Glomerular visceral epithelial cell (primary cell): ENCODE data around the gene ATG5.
A peak's percentile ranks its signal among the peaks of the same experiment; 100 is the strongest.

Experiments used
- DNase-seq: peaks from one replicate; pipeline ENCODE4 v3.0.0-alpha.2; 2016; ENCODE audit errors: extremely low spot score

The ATG5 gene

DNA sequence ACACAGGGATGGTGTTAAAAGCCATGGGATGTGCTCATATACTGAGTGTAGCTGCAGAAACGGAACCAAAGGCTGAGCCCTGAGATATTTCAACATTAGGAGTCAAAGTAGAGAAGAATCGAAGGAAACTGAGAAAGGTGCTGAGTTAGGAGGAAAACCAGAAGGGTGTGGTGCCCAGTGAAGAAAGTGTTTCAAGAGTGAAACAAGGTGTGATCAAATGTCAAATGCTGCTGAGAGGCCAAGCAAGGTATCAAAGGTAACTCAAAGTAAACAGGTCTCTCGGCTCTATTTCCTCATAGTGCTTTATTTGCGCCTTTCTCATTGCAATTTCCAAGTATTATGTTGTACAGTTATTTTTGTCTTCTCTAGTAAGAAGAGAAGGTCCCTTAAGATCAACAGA, 145.4 kb downstream of the ATG5 start:
- no peak for DNase-seq

DNA sequence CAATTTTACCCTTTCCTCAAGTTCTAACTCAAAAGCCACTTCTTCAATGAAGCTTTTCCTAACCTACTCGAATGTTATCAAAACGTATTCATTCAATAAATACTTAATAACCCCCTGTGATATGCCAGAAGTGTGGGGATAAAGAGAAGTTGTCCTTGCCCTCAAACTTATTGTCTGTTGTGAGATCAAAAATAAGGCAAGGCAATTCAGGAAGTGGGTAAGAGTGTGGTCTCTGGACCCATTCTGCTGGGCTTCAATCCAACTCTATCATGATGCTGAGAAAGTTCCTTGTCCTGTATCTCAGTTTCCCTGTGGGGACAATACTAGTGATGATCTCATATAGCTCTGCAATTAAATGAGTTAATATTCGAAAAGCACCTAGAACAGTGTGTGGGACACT, 146.7 kb downstream of the ATG5 start:
- no peak for DNase-seq

DNA sequence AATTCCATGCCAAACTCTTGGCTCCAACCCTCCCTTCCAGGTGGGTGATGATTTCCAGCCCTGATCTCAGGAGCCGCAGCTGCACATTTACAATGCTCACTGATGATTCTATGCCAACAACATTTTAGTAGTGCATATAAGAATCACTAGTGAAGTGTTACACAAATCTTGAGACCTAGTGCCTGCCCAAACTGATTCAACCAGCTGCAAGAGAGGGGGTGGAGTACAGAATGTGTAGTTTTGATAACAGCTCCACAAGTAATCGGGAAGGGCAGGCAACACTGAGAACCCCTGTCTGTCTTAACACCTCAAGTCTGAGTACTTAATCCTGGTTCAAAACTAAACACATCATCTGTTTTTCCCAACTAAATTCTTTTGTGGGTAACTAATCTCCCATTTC, 147.8 kb downstream of the ATG5 start:
- no peak for DNase-seq

DNA sequence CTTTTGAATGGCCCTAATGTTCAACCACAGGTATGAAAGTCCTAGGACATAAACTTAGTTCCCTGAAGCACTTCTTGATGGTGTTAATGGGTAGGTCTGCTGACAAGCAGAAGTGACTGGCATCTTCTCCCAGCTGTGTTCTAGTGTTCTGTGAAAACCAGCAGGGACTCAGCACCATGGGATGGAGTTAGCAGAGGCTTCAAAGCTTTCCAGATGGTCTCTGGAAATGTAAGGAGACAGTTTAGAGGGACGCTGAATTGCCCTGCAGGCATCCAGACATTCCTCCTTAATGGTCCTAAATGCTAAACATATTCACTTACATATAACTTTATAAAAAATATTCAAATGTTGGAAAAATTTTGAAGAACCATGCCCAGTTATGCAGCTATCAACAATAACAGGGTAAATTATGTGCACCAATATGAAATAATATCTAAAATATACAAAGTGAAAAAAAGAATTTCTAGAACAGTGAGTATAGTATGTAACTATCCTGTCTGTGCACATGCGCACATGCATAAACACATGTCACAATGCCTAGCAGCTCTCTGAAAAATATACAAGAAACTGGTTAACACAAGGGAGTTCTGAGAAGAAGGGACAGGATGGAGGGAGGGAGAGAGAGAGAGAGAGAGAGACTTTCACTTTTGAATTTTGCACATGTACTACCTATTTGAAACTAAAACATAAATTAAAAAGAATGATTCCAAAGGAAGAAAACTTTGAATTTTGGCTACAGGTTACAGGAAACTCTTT, 152.3 kb downstream of the ATG5 start:
- DNase-seq, result no peak

DNA sequence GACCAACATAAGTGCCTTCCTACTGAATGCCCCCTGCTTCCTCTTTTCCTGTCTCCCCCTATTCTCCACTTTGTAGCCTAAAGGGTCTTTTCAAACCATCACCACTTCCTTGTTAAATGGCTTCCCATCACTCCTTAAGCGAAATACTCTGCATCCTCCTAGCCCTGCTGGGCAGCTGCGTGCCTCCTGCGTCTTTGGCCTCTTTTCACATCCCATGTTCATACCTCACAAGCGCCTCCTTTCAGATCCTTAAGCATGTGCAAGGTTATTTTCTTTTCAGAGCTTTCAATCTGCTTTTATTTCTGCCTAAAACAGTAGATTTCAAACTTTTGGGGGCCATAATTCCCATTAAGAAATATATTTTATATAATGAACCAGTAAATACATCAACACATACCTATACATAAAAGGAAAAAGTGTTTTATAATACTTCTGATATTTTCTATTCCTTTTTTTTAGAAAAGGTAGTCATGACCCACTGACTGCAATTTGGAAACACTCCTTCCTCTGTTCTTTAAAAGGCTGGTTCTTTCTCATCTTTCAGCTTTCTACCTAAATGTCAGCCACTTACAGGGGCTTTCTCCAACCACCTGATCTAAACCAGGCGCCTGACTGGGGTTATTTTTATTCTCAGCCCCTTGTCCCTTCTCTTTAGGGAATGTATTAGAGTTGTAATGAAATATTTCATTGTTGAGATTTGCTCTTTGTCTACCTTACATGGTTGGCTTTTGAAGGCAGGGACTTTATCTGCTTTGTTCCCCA, 155.3 kb downstream of the ATG5 start:
- no peak for DNase-seq

DNA sequence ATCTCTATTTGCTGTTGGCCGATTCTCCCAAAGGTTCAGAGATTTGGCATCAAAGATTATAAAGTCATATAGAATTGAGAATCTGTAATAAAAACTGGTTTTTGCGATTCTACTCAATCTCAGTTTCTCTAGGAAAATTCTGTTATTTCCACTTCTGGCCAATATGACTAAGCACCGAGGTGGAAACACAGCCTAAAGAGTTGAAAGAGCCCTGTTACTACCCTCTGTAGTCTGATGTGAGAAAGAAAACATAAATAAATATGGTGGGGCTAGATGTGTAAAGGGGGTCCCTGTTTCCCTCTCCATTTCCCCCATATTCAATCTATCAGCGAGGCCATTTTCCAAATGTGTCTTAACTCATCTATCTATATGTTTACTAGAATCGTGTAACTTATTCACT, 156.0 kb downstream of the ATG5 start:
- no peak for DNase-seq

DNA sequence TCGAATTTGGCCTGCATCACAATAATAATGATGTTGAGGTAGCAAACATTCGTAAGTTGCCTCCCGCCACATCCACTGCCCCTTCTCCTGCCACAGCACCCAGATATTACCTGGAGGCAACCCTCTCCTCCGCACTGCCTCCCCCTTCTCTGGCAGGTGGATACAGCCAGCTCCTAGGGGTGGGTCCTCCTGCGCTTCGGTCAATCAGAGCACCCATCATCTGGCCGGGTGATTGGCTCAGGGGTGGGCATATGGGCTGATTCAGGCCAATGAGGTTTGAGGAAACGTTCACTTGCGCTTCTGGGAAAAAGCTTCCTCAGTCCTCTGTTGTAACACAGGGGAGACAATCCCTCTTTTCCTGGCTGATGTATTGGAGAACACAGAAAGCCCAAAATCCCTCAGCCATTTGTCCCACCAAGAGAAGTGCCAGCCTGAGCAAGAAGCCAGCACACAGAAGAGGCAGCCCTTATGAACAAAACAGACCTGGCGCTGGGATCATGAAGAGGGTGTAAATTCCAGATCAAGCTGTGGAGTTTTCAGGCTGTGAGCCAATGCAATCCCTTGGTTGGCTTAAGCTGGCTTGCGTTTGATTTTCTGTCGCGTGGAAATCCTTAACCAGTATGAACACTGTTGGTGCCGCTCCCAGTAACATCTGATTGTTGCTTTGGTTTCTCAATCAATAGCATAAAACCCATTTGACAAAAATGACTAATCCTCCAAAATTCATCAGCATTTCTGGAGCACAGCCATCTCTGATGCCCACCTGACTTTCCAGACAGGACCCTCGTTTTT, 157.3 kb downstream of the ATG5 start:
- no peak for DNase-seq

DNA sequence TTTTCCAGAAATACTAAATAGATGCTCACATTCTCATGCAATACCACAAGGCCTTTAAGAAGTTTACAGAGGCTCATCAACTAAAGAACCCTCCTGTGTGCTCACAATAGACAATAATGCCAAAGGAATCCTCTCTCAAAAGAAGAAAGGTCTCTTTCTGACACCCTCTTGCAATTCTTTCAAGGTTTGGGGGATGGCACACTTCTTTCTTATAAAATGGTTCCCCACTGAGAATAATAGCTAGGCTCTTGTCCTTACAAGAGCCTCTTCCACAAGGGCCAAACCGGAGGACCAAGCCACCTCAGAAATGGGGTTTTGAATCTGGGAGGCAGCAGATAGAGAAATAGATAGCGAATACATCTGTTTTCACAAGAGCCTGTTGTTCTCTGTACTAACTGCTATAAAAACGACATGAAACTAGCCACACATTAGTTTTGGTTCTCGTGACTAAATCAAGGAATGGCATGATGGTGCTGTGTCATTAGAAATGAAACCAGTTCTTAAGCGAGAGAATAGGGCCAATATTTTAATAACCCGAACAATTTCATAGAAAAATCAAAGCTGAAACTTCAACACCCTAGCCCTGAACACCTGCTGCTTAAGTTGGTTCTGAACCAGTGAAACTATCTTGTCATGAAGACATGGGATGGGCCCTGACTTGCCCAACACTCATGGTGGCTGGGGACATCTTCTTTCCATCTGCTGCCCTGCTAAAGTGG, 158.3 kb downstream of the ATG5 start:
- no peak for DNase-seq

DNA sequence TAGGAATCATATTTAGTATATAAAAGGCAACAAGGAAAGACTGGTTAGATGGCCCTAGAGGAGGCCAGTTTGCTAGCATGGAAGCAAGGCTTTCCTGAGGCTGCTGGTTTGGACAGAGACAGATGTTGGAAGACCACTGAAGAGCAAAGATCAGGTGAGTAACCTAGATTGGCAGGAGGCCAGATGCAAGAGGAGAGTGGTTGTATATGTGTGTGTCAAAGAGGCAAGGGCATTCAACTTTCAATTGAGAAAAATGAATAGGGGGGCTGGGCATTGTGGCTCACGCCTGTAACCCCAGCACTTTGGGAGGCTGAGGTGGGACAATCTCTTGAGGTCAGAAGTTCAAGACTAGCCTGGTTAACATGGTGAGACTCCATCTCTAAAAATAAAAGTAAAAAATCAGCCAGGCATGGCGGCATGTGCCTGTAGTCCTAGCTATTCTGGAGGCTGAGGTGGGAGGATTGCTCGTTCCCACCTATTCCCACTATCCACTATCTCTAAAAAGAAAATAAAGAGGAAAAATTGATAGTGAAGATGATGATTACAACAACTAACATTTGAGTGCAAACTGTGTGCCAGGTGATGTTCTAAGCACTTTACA, 159.6 kb downstream of the ATG5 start:
- DNase-seq, result peak; percentile 59

DNA sequence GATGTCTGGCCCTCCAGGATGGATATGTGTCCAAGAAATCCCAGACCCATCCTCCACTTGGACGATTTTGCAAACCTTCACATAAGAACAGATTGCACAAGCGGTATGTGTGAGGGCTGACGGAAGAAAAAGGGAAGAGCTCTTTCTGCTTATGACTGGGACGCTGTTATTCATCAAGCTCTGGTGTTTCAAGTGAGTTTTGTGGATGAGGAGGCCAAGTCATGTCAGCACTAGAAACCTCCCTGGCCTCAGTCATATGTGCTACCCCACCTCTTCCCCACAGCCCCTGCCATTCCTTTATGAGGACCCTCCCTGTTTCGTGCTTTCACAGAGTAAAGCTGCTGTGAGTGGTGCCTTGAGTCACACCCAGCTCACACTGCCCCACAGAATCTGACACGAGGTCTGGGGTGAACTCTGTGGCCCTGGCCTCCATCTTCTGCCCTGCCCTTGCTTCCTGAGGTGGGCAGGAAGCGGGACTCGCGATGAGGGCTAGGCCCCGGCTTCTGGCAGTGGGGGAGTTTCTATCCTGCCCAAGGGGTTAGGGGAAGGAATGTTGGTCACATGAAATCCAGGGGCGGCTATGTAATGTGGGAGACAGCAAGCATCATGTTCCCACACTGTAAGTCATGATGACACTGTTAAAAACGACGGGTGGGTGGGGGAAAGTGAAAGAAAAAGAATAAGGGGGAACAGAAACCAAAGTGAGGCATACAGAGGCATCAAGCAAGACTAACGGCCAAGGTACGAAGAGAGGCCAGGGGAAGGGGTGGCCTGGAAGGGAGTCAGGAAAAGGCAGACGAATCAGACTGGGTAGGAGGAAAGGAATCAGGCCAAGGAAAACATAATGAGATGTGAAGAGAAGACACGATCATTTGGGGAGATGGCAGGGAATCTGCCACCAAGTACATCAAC, 161.3 kb downstream of the ATG5 start:
- no peak for DNase-seq

DNA sequence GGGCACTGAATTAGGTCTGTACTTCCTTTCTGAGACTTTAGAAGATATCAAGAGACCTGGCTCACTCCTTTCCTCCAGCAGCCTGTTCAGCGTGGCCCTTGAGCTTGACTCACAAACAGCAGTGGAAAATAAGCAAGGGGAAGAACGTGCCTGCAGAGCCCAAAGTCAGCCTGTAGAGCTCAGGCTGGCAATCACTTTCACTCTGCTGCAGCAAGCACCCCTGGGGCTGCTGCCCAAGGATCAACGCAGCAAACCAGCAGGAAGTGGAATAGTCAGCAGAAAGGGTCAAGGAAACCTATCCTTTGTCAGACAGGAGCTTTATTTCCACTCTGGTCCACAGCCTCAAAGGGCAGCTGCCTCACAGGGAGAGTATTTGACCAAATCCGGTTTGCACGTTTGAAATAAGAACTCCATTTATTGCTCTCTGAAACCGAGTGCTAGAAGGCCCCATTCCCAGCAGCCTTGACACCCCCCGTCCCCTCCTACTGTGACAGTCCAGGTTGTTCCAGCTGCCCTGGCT, 162.1 kb downstream of the ATG5 start:
- peak; percentile 31 for DNase-seq

DNA sequence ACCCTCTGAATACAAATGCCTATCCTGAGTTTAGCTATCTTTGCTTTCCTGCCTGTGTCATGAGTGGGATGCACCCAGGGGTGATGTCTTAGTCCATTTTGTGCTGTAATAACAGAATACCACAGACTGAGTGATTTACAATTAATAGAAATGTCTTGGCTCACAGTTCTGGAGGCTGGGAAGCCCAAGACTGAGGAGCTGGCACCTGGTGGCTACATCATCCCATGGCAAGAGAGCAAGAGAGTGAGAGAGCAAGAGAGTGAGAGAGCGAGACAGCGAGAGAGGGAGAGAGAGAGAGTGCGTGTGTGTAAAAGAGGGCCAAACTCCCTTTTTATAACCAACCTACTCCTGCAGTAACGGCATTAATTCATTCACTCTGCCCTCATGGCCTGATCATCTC, 162.6 kb downstream of the ATG5 start:
- DNase-seq, result no peak

DNA sequence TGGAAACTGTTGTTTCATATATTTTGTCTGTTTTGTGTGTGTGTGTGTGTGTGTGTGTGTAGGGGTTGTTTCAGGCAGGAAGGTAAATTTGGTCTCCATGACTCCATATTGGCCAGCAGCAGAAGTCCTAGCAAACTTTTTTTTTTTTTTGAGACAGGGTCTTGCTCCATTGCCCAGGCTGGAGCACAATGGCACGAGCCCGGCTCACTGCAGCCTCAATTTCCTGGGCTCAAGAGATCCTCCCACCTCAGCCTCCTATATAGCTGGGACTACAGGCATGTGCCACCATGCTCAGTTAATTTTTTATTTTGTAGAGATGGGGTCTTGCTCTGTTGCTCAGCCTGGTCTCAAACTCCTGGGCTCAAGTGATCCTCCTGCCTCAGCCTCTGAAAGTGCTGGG, 163.7 kb downstream of the ATG5 start:
- DNase-seq, result no peak

DNA sequence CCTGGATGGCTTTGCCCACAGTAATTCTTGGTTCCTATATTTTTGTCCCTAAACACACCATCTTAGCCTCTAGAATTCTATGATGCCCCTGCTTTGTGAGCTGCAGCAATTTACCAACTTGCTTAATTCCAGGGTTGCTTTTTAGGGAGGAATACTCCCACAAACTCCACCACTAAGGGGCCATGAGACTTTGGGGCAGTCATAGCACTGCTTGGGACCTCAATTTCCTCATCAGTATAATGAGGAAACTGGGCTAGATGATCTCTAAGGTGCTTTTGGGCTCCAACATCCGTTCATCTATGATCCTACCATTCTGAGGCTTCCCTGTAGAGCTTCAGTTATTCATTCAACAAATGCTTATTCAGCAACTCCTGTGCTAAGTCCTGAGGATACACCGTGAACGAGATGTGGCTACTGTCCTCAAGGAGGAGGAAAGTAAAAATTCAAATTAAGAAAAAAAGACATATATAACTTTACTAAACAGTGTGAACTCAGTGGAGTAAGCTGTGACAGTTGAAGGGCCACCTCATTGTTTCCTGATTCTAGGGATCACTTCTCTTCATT, 164.2 kb downstream of the ATG5 start:
- no peak for DNase-seq

DNA sequence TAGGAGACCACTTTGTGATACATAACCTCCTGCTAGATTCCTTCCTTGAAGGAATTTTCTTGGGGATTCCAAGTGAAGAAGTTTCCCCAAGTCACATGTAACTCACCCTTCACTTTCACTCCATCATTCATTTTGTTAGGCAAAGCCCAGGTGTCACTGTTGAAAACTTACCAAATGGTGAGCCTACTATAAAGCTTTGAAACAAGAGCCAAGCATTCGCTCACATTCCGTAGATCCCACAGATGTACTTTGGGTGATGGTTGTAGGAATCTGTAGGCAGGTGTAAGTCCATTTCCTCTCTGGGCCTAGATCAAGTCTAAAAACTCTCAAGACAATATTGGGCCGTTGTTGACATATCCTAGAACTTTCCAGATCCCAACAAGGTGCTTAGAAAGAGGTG, 165.4 kb downstream of the ATG5 start:
- DNase-seq, result no peak

DNA sequence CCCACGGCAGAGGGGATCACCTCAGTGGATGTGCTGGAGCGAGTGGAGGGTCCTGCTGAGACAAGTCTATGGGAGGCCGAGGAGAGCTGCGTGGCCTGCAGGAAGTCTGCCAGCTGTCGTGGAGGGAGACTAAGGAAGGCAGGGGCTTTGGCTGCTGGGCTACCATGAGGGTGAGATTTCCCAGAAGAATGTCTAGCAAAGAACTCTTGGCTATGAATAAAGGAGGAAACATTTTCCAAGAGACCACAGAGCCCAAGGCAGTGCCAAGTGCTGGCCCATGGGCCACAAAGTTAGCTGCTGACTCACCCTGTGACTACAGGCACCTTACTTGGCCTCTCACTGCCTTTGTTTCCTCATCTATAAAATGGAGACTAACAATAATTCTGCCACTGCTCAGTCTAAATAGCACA, 166.0 kb downstream of the ATG5 start:
- peak; percentile 81 for DNase-seq

DNA sequence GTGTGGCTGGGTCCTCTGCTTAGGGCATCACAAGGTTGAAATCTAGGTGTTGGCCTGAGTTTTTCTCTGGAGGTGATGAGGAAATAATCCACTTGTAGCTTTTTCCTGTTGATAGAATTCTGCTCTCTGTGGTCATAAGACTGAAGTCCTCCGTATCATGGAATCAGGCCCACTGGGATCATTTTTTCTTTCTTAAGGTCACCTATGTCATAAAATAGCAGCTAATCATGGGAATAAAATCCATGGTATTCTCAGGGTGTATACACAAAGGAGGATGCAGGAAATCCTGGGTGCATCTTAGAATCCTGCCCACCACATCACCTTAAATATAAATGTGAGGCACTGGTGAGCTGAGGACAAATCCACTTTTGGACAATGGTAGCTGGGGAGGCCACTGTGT, 166.7 kb downstream of the ATG5 start:
- no peak for DNase-seq

DNA sequence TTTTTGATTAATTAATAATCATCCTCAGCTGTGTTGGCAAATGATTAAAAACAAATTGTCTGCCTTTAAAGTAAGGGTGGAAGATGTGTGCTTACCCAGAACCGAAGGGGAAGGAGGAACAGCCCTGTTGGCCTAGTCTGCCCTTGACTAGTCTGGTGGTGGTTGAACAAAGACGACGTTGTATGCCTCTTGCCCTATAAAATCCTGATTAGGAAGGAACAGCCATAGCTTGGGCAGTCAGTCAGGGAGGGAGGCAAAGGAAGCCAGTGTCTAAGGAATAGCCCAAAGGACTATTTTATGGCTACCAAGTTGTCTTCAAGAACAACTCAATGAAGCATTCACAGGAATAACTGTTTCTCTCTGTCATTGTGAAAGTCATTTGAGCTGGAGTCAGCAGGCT, 168.7 kb downstream of the ATG5 start:
- no peak for DNase-seq

DNA sequence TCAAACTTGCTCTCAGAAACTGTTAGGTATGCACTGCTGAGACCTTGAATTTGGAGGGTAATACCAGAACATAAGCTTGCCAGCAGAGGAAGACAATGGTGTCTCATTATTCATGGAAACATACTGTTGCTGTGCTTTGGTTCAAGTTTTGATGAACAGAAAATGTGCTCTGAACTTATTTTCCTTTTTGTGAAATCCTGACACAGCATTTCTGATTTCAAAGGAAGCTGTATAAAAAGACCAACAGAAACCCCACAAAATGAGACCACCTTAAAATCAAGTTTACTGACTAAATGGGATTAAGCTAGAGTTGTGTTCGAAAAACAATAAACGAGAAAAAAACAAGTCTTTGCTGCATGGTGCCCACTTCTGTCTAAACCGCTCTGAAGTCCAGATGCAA, 169.1 kb downstream of the ATG5 start:
- DNase-seq, result no peak
